Body of pancreas (tissue), 4 donors: Measurements from ENCODE around the gene PAPPA2.

Source experiments
- POLR2A ChIP-seq, 3 donors: fragments of 450-650 bp; IDR thresholded peaks; one replicate each; pipeline ENCODE4 v1.6.1; 2016; ENCODE audit warnings: antibody characterized with exemption in 3 of 3, mild to moderate bottlenecking in 2 of 3
- TF ChIP-seq, protein P1 (sequence below), 7 experiments: fragments of 450-650 bp in 4 of 7; fragments of 200-600 bp in 3 of 7; sonication (generic) in 3 of 7; IDR thresholded peaks; one replicate each; pipeline ENCODE4 v1.5.1; 2016 to 2019; ENCODE audit warnings: antibody characterized with exemption in 7 of 7

- TF ChIP-seq, protein P1, sequence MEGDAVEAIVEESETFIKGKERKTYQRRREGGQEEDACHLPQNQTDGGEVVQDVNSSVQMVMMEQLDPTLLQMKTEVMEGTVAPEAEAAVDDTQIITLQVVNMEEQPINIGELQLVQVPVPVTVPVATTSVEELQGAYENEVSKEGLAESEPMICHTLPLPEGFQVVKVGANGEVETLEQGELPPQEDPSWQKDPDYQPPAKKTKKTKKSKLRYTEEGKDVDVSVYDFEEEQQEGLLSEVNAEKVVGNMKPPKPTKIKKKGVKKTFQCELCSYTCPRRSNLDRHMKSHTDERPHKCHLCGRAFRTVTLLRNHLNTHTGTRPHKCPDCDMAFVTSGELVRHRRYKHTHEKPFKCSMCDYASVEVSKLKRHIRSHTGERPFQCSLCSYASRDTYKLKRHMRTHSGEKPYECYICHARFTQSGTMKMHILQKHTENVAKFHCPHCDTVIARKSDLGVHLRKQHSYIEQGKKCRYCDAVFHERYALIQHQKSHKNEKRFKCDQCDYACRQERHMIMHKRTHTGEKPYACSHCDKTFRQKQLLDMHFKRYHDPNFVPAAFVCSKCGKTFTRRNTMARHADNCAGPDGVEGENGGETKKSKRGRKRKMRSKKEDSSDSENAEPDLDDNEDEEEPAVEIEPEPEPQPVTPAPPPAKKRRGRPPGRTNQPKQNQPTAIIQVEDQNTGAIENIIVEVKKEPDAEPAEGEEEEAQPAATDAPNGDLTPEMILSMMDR (IDR thresholded peaks at IDR 0.05) = no peak
- TF ChIP-seq POLR2A (IDR thresholded peaks at IDR 0.05) = no peak
These were observed 28.7 kb upstream of the PAPPA2 start for GRCh38 chr1:176434234-176434633.
